A549 (cell line): ENCODE data around the gene CALML4. TPM values are rescaled to one million over a fixed set of nuclear protein-coding genes. Genes with fewer than 3 reads are reported as not detected.
A peak's percentile ranks its signal among the peaks of the same experiment; 100 is the strongest.
"Not testable (repeated sequence)": the region's sequence is repeated elsewhere in the genome, so short reads cannot be mapped to it uniquely, and the experiment has no call there.

ENCODE experiments used
- ATAC-seq, 2 experiments: fragments of 200-7000 bp in 1 of 2; fragments of >200 bp in 1 of 2; cut with Nextera tagmentation in 1 of 2; cut with Tn5 transposase in 1 of 2; 3 replicates each; pipeline versions ENCODE4 v1.8.0 to v1.9.1; 2018 to 2020; ENCODE audit warnings: mild to moderate bottlenecking in 1 of 2, moderate library complexity in 1 of 2
- CTCF ChIA-PET: fragments of 300-600 bp; sonication (Branson Sonifier 250); formaldehyde crosslinking; extraction: SDS; loops from one replicate; lab custom pipeline; 2021; ENCODE audit warnings: antibody characterized with exemption, inconsistent platforms; lab: Yijun Ruan, JAX
- POLR2A ChIA-PET: fragments of 350-600 bp; formaldehyde crosslinking; extraction: SDS; loops from one replicate; lab custom pipeline; 2021; ENCODE audit warnings: antibody characterized with exemption, inconsistent platforms; lab: Yijun Ruan, JAX
- DNase-seq, 2 experiments: peaks; one replicate each; pipeline versions ENCODE4 v3.0.0 to v3.0.0-alpha.2; 2011 to 2016; ENCODE audit warnings: low read depth in 1 of 2, low spot score in 1 of 2
- FAIRE-seq: peaks from 2 replicates; lab custom pipeline; 2011; peaks lifted over from hg19 to GRCh38; lab: Jason Lieb, UNC
- H3K27ac ChIP-seq, 2 experiments: fragments of >200 bp; sonication (Bioruptor Twin); formaldehyde crosslinking; 3 replicates each; pipeline ENCODE4 v1.5.1; 2016 to 2017
- H3K4me1 ChIP-seq: fragments of >200 bp; sonication (Bioruptor Twin); formaldehyde crosslinking; 3 replicates; pipeline ENCODE4 v1.6.1; 2016
- H3K4me2 ChIP-seq: fragments of >200 bp; sonication (Bioruptor Twin); formaldehyde crosslinking; 3 replicates; pipeline ENCODE4 v1.6.1; 2016
- H3K4me3 ChIP-seq: fragments of >200 bp; sonication (Bioruptor Twin); formaldehyde crosslinking; 3 replicates; pipeline ENCODE4 v1.5.1; 2016
- H3K9me3 ChIP-seq: fragments of >200 bp; sonication (Bioruptor Twin); formaldehyde crosslinking; 3 replicates; pipeline ENCODE4 v1.6.1; 2016
- ATOH8 ChIP-seq: fragments of 250-450 bp; sonication (Bioruptor Pico); IDR thresholded peaks from 2 replicates; pipeline ENCODE4 v1.5.0; 2020; ENCODE audit warnings: low read depth, mild to moderate bottlenecking, moderate library complexity
- BHLHE40 ChIP-seq: IDR thresholded peaks from 2 replicates; pipeline ENCODE4 v1.6.1; 2012; ENCODE audit warnings: low read depth, low read length, inconsistent platforms
- CBX2 ChIP-seq: fragments of 200-600 bp; sonication (generic); IDR thresholded peaks from 2 replicates; pipeline ENCODE4 v1.6.1; 2016; ENCODE audit warnings: low read depth, mild to moderate bottlenecking, borderline replicate concordance
- FOSB ChIP-seq: fragments of 250-450 bp; sonication (Bioruptor Pico); IDR thresholded peaks from 2 replicates; pipeline ENCODE4 v1.5.0; 2020; ENCODE audit warnings: mild to moderate bottlenecking, moderate library complexity
- FOXS1 ChIP-seq: fragments of 250-450 bp; sonication (Bioruptor Pico); IDR thresholded peaks from 2 replicates; pipeline ENCODE4 v1.5.0; 2020; ENCODE audit warnings: mild to moderate bottlenecking, moderate library complexity
- GATA3 ChIP-seq: IDR thresholded peaks from 2 replicates; pipeline ENCODE4 v1.6.1; 2012; ENCODE audit warnings: borderline replicate concordance
- HDAC2 ChIP-seq: fragments of 200-600 bp; sonication (generic); IDR thresholded peaks from 2 replicates; pipeline ENCODE4 v1.6.1; 2016
- HES2 ChIP-seq: fragments of >200 bp; sonication (Bioruptor Twin); formaldehyde crosslinking; IDR thresholded peaks from 2 replicates; pipeline ENCODE4 v1.6.1; 2016
- HOXA7 ChIP-seq: fragments of 250-450 bp; sonication (Bioruptor Pico); IDR thresholded peaks from 2 replicates; pipeline ENCODE4 v1.5.0; 2020; ENCODE audit warnings: mild to moderate bottlenecking, moderate library complexity
- HOXB13 ChIP-seq: fragments of 250-450 bp; sonication (Bioruptor Pico); IDR thresholded peaks from 2 replicates; pipeline ENCODE4 v1.5.0; 2020; ENCODE audit warnings: low read depth, mild to moderate bottlenecking, moderate library complexity
- JUNB ChIP-seq: fragments of >200 bp; sonication (Bioruptor Twin); formaldehyde crosslinking; IDR thresholded peaks from 2 replicates; pipeline ENCODE4 v1.6.1; 2016
- MAFK ChIP-seq: fragments of 450-650 bp; IDR thresholded peaks from 2 replicates; pipeline ENCODE4 v1.6.1; 2014; ENCODE audit not compliant: partially characterized antibody
- MAX ChIP-seq: IDR thresholded peaks from 2 replicates; pipeline ENCODE4 v1.6.1; 2012
- MAZ ChIP-seq: fragments of 150-350 bp; IDR thresholded peaks from 2 replicates; pipeline ENCODE4 v1.6.1; 2014; ENCODE audit warnings: antibody characterized with exemption, low read depth, low read length, borderline replicate concordance
- NFE2L2 ChIP-seq: fragments of 150-350 bp; conservative IDR thresholded peaks from 2 replicates; pipeline ENCODE4 v1.6.1; 2014; ENCODE audit warnings: low read length
- NPAS2 ChIP-seq: fragments of 250-450 bp; sonication (Bioruptor Pico); IDR thresholded peaks from 2 replicates; pipeline ENCODE4 v1.8.0; 2022; ENCODE audit warnings: mild to moderate bottlenecking, moderate library complexity, borderline replicate concordance
- PHF8 ChIP-seq: fragments of 200-600 bp; sonication (generic); IDR thresholded peaks from 2 replicates; pipeline ENCODE4 v1.6.1; 2016; ENCODE audit warnings: low read depth, mild to moderate bottlenecking, antibody characterized with exemption, moderate library complexity, borderline replicate concordance
- POLR2A ChIP-seq: IDR thresholded peaks from 2 replicates; pipeline ENCODE4 v1.6.1; 2012; ENCODE audit warnings: mild to moderate bottlenecking, low read length
- SMC3 ChIP-seq: fragments of >200 bp; sonication (Bioruptor Twin); formaldehyde crosslinking; IDR thresholded peaks from 3 replicates; pipeline ENCODE4 v1.6.1; 2018; ENCODE audit warnings: inconsistent platforms
- TFCP2L1 ChIP-seq: fragments of 250-450 bp; sonication (Bioruptor Pico); IDR thresholded peaks from 2 replicates; pipeline ENCODE4 v1.5.0; 2021; ENCODE audit warnings: mild to moderate bottlenecking
- TP53 ChIP-seq: fragments of 250-450 bp; sonication (Bioruptor Pico); IDR thresholded peaks from 2 replicates; pipeline ENCODE4 v1.5.0; 2021; ENCODE audit warnings: mild to moderate bottlenecking, moderate library complexity
- ZSCAN20 ChIP-seq: fragments of 250-450 bp; sonication (Bioruptor Pico); IDR thresholded peaks from 2 replicates; pipeline ENCODE4 v1.8.0; 2022; ENCODE audit warnings: mild to moderate bottlenecking, moderate library complexity
- WGBS: methylation state at CpG from one replicate; pipeline ENCODE4 v1.1.6; 2017; ENCODE audit errors: missing lambda C conversion rate; 5-methylcytosine and 5-hydroxymethylcytosine counted together
- polyA plus RNA-seq, 4 experiments: library from polyadenylated mRNA; depleted of rRNA in 3 of 4; stranded (reverse); fragments of >200 nt; fragmentation: RNase III in 1 of 4; extraction: RNeasy Plus Mini Kit Qiagen cat#74134 plus additional on column Dnase treatment in 1 of 4; gene quantifications; 2 replicates in 3 of 4; 3 replicates in 1 of 4; pipeline ENCODE4 v1.2.3, GENCODE V29; 2011 to 2017
- TF ChIP-seq, protein P1 (sequence below): fragments of 250-450 bp; sonication (Bioruptor Pico); IDR thresholded peaks from 2 replicates; pipeline ENCODE4 v1.5.0; 2021; ENCODE audit warnings: mild to moderate bottlenecking, moderate library complexity, borderline replicate concordance

The CALML4 gene
- polyA plus RNA-seq, 2 of the 4 experiments (the other 2 are of a cell fraction), result 12.1 to 18.2 TPM

GRCh38 chr15:68241088-68241935, 36.2 kb upstream of the CALML4 start:
- 77% methylated on average over 5 of the region's 5 CpGs for WGBS
- no peak for ATAC-seq
- no peak overlapping the region for H3K4me2 ChIP-seq
- H3K9me3 ChIP-seq, result no peaks in the 10 kb centered on the region
- H3K27ac ChIP-seq, result no peak overlapping the region
- no peak for DNase-seq
- no peak for FAIRE-seq
- POLR2A ChIA-PET, result interaction anchor here (0.7 kb wide), 1 partner anchor 337 kb away, joined by 3 read pairs; no protein-coding TSS in a partner anchor
- CTCF ChIA-PET, result interaction anchor here (0.6 to 6.3 kb wide), 6 partner anchors 8 to 65 kb away, joined by 3 to 53 read pairs (median 5); no protein-coding TSS in a partner anchor
- no peaks in the 10 kb centered on the region for H3K4me1 ChIP-seq
- TF ChIP-seq MAFK (peak; percentile 89), HES2 (no peak)
- TF ChIP-seq, all 56 proteins: peak for 1
- no peak overlapping the region for H3K4me3 ChIP-seq

- TF ChIP-seq FOXS1 (CRISPR knock-in tag) (no peak), MAX (no peak), HOXB13 (CRISPR knock-in tag) (no peak), FOSB (CRISPR knock-in tag) (no peak), POLR2A (no peak), MAZ (no peak), TFCP2L1 (CRISPR knock-in tag) (no peak), ATOH8 (CRISPR knock-in tag) (no peak), NPAS2 (CRISPR knock-in tag) (no peak), HOXA7 (CRISPR knock-in tag) (no peak)
- H3K4me2 ChIP-seq, result no peak overlapping the region
- ATAC-seq, result no peak
- H3K9me3 ChIP-seq, result no peaks in the 10 kb centered on the region
- no peak for FAIRE-seq
- POLR2A ChIA-PET, result no interaction called here
- no peak overlapping the region for H3K27ac ChIP-seq
- H3K4me3 ChIP-seq, result no peak overlapping the region
- no peak for DNase-seq
- CTCF ChIA-PET, result interaction anchor here (6.3 kb wide), 1 partner anchor 14 kb away, joined by 53 read pairs; no protein-coding TSS in a partner anchor
- H3K4me1 ChIP-seq, result no peaks in the 10 kb centered on the region
Measured at GRCh38 chr15:68239025-68239424, 33.9 kb upstream of the CALML4 start.

GRCh38 chr15:68235022-68235421, 29.9 kb upstream of the CALML4 start:
- no peak for FAIRE-seq
- Histone ChIP-seq H3K4me3 (no peak overlapping the region), H3K27ac (no peak overlapping the region), H3K4me2 (no peak overlapping the region)
- CTCF ChIA-PET, result interaction anchor here (1.0 to 2.2 kb wide), 6 partner anchors 9 to 72 kb away, joined by 3 to 6 read pairs (median 4); no protein-coding TSS in a partner anchor
- TF ChIP-seq MAFK (peak; percentile 15), NFE2L2 (no peak)
- TF ChIP-seq, all 56 proteins: peak for 1
- Histone ChIP-seq H3K4me1 (peaks cover 11% of the 10 kb centered on the region), H3K9me3 (no peaks in the 10 kb centered on the region)
- ATAC-seq (no peak), DNase-seq (no peak)
- 44% methylated on average over 4 of the region's 4 CpGs for WGBS
- POLR2A ChIA-PET, result no interaction called here

DNA sequence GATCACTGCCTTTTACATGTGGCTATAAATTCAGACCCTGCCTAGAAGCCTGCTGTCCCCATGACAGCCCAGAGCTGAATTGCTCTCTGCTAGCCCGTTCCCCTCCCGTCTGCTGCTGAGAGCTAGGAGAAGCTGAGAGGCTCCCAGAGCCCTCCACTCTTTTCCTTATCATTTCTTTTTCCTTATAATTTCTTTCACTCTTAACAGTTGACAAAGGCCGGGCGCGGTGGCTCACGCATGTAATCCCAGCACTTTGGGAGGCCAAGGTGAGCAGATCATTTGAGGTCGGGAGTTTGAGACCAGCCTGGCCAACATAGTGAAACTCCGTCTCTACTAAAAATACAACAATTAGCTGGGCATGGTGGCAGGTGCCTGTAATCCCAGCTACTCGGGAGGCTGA, 29.4 kb upstream of the CALML4 start:
- H3K9me3 ChIP-seq, H3K27ac ChIP-seq, FAIRE-seq, ATAC-seq, H3K4me2 ChIP-seq, H3K4me3 ChIP-seq, DNase-seq, POLR2A ChIA-PET: not testable (repeated sequence)
- WGBS, result 90% methylated on average over 9 of the region's 9 CpGs
- peaks cover 11% of the 10 kb centered on the region for H3K4me1 ChIP-seq
- CTCF ChIA-PET, result interaction anchor here (1.0 to 2.2 kb wide), 5 partner anchors 19 to 72 kb away, joined by 3 to 6 read pairs (median 4); no protein-coding TSS in a partner anchor

DNA sequence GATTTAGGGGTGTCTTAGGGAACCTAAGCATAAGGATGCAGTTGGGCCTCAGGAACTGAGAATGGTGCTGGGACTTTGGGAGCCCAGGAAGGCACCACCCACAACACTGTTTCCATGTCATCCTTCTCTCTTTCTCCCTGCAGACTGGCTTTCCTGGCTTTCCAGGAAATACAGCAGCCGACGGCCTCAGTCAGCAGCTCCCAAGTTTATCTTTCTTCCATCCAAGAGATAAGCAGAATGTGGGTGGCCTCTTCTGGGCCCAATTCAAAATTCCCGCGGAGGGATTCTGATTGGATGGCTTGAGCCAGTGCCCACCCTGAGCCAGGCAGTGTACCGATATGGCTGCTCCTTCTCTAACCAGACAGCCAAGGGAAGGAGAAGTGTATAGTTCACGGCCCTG, 28.9 kb upstream of the CALML4 start:
- H3K9me3 ChIP-seq, result no peaks in the 10 kb centered on the region
- 93% methylated on average over 6 of the region's 6 CpGs for WGBS
- H3K4me2 ChIP-seq, result no peak overlapping the region
- POLR2A ChIA-PET, result no interaction called here
- H3K4me1 ChIP-seq, result peaks cover 11% of the 10 kb centered on the region
- no peak overlapping the region for H3K4me3 ChIP-seq
- FAIRE-seq (no peak), DNase-seq (no peak), ATAC-seq (no peak)
- CTCF ChIA-PET, result interaction anchor here (1.2 to 1.4 kb wide), 2 partner anchors 23 kb away, joined by 3 to 4 read pairs; no protein-coding TSS in a partner anchor
- H3K27ac ChIP-seq, result no peak overlapping the region
- TF ChIP-seq GATA3, result no peak
- TF ChIP-seq, protein P1, sequence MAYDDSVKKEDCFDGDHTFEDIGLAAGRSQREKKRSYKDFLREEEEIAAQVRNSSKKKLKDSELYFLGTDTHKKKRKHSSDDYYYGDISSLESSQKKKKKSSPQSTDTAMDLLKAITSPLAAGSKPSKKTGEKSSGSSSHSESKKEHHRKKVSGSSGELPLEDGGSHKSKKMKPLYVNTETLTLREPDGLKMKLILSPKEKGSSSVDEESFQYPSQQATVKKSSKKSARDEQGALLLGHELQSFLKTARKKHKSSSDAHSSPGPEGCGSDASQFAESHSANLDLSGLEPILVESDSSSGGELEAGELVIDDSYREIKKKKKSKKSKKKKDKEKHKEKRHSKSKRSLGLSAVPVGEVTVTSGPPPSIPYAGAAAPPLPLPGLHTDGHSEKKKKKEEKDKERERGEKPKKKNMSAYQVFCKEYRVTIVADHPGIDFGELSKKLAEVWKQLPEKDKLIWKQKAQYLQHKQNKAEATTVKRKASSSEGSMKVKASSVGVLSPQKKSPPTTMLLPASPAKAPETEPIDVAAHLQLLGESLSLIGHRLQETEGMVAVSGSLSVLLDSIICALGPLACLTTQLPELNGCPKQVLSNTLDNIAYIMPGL, result no peak
- no peak for TF ChIP-seq JUNB
- no peak for TF ChIP-seq BHLHE40
- TF ChIP-seq NFE2L2, result no peak
- TF ChIP-seq HDAC2, result no peak
- TF ChIP-seq CBX2, result no peak
- no peak for TF ChIP-seq FOXS1 (CRISPR knock-in tag)
- no peak for TF ChIP-seq ZSCAN20 (CRISPR knock-in tag)
- no peak for TF ChIP-seq SMC3
- no peak for TF ChIP-seq HOXB13 (CRISPR knock-in tag)
- TF ChIP-seq PHF8, result no peak
- no peak for TF ChIP-seq TP53 (CRISPR knock-in tag)
